SH-SY5Y (cell line): Measurements from ENCODE around the gene MAP1LC3C.

Experiments used
- GATA2 ChIP-seq: IDR thresholded peaks from 2 replicates; pipeline ENCODE4 v1.6.1; 2011; ENCODE audit warnings: mild to moderate bottlenecking, low read depth, low read length
- GATA3 ChIP-seq: IDR thresholded peaks from 2 replicates; pipeline ENCODE4 v1.6.1; 2011; ENCODE audit warnings: low read depth, mild to moderate bottlenecking, low read length, moderate library complexity

DNA sequence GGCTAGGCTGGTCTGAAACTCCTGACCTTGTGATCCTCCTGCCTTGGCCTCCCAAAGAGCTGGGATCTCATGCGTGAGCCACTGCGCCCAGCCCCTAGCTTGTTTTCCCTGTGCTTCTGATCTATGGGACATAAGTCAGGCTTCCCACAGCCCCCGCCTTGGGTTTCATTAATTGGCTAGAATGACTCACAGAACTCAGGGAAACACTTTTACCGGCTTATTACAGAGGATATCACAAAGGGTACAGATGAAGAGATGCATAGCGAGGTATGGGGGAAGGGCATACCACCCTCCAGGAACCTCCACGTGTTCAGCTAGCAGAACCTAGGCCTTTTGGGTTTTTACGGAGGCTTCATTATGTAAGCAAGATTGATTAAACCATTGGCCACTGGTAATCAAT, 1.5 kb upstream of the MAP1LC3C start:
- TF ChIP-seq GATA3: no peak
- TF ChIP-seq GATA2: no peak
